IMR-90 (cell line): ENCODE measurements around the gene POLD4.
A peak's percentile ranks its signal among the peaks of the same experiment; 100 is the strongest.

Experiments used
- BHLHE40 ChIP-seq: fragments of 150-350 bp; IDR thresholded peaks from 2 replicates; pipeline ENCODE4 v1.6.1; 2016; ENCODE audit warnings: mild to moderate bottlenecking, low read depth, low read length
- CEBPB ChIP-seq: IDR thresholded peaks from 2 replicates; pipeline ENCODE4 v1.6.1; 2012; ENCODE audit warnings: low read depth, low read length, improper control_type of control experiment
- CTCF ChIP-seq: conservative IDR thresholded peaks from 2 replicates; pipeline ENCODE4 v1.5.1; 2012; ENCODE audit warnings: mild to moderate bottlenecking, low read depth, low read length, improper control_type of control experiment
- FOS ChIP-seq: fragments of 150-350 bp; IDR thresholded peaks from 2 replicates; pipeline ENCODE4 v1.6.1; 2016; ENCODE audit warnings: low read depth, low read length
- MXI1 ChIP-seq: IDR thresholded peaks from 2 replicates; pipeline ENCODE4 v1.6.1; 2012; ENCODE audit warnings: low read depth, mild to moderate bottlenecking, low read length, moderate library complexity, borderline replicate concordance
- NFE2L2 ChIP-seq: fragments of 150-350 bp; IDR thresholded peaks from 2 replicates; pipeline ENCODE4 v1.6.1; 2016; ENCODE audit warnings: low read depth, mild to moderate bottlenecking, low read length
- POLR2A ChIP-seq: IDR thresholded peaks from 2 replicates; pipeline ENCODE4 v1.6.1; 2012; ENCODE audit warnings: mild to moderate bottlenecking, low read depth, low read length
- RCOR1 ChIP-seq: IDR thresholded peaks from 2 replicates; pipeline ENCODE4 v1.6.1; 2012; ENCODE audit warnings: mild to moderate bottlenecking, low read length, improper control_type of control experiment; ENCODE audit not compliant: insufficient replicate concordance
- USF2 ChIP-seq: fragments of 150-350 bp; IDR thresholded peaks from 2 replicates; pipeline ENCODE4 v1.6.1; 2017; ENCODE audit warnings: mild to moderate bottlenecking, antibody characterized with exemption, low read length, low read depth

- peak; percentile 62; the same call in 1 of the 2 replicates for TF ChIP-seq POLR2A
- TF ChIP-seq CTCF: peak; percentile 99
- TF ChIP-seq MXI1: no peak
- no peak for TF ChIP-seq FOS
- TF ChIP-seq USF2: no peak
- TF ChIP-seq CEBPB: no peak
- no peak for TF ChIP-seq NFE2L2
- TF ChIP-seq RCOR1: no peak
- no peak for TF ChIP-seq BHLHE40
Measured at GRCh38 chr11:67317205-67317887, 36.0 kb downstream of the POLD4 start.
